Erythroblast (primary cell): Measurements from ENCODE around the gene SSX7.
"Not testable (repeated sequence)": the region's sequence is repeated elsewhere in the genome, so short reads cannot be mapped to it uniquely, and the experiment has no call there.

ENCODE experiments used
- GATA1 ChIP-seq: IDR thresholded peaks from 2 replicates; pipeline ENCODE4 v1.6.1; 2011; ENCODE audit warnings: low read depth, mild to moderate bottlenecking, control low read depth, low read length, moderate library complexity
- POLR2A ChIP-seq: IDR thresholded peaks from 2 replicates; pipeline ENCODE4 v1.6.1; 2011; ENCODE audit warnings: mild to moderate bottlenecking, low read length

DNA sequence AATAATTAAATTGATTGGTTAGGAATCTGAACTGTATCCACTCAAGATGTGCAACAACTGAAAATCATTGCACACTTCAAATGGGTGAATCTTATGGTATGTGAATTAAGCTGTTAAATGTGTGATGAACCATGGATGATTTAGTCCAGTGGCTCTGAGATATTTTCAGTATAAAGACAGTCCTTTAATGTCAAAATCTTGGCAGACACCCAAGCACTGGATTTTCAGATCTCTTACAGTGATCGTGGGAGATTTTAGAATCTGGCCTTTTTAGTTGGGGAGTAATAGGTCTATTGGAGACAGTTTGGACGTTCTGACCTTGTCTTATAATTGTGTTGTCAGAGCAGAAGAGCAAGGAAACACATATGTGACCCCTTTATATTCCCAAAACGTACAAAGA, 4.0 kb downstream of the SSX7 start:
- not testable (repeated sequence) for TF ChIP-seq POLR2A, GATA1
